ENCODE measurements around the gene FARS2.

The FARS2 gene

DNA sequence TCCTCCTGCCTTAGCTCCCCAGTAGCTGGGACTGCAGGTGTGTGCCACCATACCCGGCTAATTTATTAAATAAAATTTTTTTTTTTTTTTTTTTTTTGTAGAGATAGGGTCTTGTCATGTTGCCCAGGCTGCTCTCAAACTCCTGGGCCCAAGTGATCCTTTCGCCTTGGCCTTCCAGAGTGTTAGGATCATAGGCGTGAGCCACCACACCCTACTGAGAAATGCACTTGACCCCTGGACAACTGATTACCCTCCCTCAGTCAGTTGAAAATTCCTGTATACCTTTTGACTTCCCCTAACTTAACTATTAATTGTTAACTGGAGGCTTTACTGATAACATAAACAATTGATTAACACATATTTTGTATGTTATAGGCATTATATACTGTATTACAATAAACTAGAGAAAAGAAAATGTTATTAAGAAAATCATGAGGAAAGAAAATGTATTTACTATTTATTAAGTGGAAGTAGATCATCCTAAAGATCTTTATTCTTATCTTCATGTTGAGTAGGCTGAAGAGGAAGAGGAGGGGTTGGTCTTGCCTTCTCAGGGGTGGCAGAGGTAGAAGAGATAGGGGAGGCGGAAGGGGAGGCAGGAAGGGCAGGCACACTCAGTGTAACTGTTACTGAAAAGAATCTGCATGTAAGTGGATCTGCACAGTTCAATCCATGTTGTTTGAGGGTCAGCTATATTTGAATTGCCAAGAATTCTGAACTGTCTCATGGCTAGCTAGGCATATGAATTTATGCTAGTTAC, 104.3 kb downstream of the FARS2 start:
- in situ Hi-C loops (cut with HindIII; ENCODE audit: low sequenced_read_pairs), result no loop called here

GRCh38 chr6:5366941-5367340, 105.6 kb downstream of the FARS2 start:
- in situ Hi-C loops (cut with HindIII; ENCODE audit: low sequenced_read_pairs), result no loop called here

GRCh38 chr6:5367510-5367909, 106.2 kb downstream of the FARS2 start:
- in situ Hi-C loops (cut with HindIII; ENCODE audit: low sequenced_read_pairs), result no loop called here

- in situ Hi-C loops (cut with HindIII; ENCODE audit: low sequenced_read_pairs), result no loop called here
Measured at GRCh38 chr6:5373430-5373829, 112.1 kb downstream of the FARS2 start.

DNA sequence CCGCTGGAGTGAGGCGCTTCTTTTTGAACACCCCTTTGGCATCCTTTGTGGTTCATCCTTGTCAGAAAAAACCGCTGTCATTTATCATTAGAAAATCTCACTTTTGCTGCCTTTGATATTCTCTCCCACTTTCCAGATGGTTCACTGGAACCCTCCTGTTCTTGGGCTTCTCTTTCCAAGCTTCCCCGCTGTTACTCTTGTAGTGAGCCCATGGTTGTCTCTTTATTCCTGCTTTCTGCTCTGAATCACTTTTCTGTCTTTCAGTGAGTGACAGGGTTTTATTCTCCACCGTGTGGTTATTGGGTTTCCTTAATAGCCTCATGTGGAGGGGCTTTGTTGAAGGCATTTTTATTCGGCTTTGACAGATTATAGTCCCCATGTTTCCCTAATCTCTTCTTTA, 117.0 kb downstream of the FARS2 start:
- in situ Hi-C loops (cut with HindIII; ENCODE audit: low sequenced_read_pairs), result no loop called here

- in situ Hi-C loops (cut with HindIII; ENCODE audit: low sequenced_read_pairs), result no loop called here
Measured at GRCh38 chr6:5379647-5380242, 118.4 kb downstream of the FARS2 start.

DNA sequence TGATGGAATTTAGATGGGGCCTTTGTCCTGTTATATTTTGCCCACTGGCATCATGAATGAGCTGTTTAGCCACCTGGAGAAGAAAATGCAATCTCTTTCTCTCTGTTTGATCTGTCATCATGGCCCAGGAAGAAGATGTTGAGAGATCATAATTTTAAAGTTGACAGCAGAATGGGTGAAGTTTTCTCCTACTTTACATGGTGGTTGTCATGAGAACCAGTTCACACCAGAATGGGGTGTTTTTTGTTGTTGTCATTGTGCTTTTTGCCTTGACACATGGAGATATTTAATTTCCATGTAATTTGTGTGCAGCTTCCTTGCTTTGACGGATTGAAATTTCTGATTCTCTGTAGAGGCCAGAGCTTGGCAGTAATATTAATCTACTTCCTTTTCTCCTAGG, 122.5 kb downstream of the FARS2 start:
- in situ Hi-C loops (cut with HindIII; ENCODE audit: low sequenced_read_pairs), result no loop called here

- in situ Hi-C loops (cut with HindIII; ENCODE audit: low sequenced_read_pairs), result no loop called here
Measured at GRCh38 chr6:5384276-5384675, 123.0 kb downstream of the FARS2 start.

DNA sequence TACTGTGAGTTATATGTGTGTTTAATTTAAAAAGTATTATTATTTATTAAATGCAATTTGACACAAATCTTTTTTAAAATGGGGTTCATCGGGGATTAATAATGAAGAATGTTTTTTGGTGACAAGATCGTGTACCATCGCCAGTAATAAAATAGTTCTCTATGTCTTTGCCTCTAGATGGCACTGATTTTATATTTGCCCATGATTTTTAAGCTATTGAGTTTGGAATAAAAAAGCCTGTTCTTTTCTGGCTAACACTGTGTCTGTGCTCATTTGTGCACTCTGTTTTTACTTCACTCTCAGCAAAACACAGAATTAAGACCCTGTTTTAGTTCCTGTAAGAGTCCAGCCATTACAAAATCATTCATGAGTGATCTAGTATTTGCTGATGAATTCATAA, 127.0 kb downstream of the FARS2 start:
- in situ Hi-C loops (cut with HindIII; ENCODE audit: low sequenced_read_pairs), result no loop called here

DNA sequence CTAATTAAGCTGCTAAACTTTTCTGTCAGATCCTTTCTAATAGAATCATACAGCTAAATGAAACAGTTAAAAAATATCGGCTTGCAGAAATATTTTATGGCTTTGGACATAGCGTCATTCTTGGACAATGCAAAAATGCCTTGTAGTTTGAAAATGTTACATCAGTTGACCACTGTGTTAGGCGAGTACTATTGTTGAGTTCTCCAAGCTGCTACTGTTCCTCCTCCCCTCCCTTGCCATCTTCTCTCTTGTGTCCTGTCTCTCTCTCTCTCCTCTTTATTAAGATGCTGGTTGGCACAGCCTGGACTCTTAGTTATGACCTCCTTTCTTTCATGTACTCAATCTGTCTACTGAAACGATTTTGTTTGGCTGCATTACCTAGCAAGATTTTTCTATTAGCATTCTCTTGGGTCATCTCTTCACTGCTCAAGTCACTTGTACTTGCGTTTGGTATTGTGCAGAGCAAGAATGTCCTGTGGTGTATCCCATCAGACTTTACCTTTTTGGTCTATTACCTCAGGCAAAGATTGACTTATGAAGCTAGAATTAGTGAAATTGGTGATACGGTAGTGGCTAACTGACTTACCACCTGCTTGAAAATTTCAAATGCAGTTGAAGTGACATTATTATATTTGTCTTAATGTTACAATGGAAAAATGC, 127.9 kb downstream of the FARS2 start:
- in situ Hi-C loops (cut with HindIII; ENCODE audit: low sequenced_read_pairs), result no loop called here

GRCh38 chr6:5390177-5390576, 128.9 kb downstream of the FARS2 start:
- in situ Hi-C loops (cut with HindIII; ENCODE audit: low sequenced_read_pairs), result no loop called here

DNA sequence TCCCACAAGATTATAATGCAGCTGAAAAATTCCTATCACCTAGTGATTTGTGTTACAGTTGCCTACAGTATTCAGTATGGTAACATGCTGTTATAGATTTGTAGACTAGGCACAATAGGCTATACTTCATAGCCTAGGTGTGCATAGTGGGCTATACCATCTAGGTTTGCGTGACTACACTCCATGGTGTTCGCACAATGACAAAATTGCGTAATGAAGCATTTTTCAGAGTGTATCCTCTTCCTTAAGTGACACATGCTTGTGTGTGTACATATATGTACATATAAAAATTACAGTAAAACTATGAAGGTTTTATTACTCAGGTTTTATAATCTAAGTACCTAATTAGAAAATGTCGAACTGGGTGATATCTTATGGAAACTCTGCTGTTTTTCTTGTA, 133.0 kb downstream of the FARS2 start:
- in situ Hi-C loops (cut with HindIII; ENCODE audit: low sequenced_read_pairs), result no loop called here

DNA sequence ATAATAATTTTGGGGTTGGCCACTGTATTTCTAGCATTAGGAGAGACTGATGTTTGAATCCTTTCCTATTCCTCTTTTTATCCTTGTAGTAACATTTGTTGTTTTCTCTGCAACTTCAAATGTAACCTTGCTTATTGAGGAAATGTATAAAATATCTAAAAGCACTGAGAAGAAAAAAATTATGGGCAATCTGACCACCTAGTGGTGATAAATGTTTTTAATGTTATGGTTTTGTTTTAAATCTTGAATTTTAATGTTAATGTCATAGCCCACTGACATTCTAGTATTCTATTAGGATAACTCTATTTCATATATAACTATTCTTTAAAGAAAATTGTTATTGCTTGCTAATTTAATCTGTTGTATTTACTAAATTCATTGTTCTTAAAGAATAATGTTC, 134.4 kb downstream of the FARS2 start:
- in situ Hi-C loops (cut with HindIII; ENCODE audit: low sequenced_read_pairs), result no loop called here

GRCh38 chr6:5398530-5398929, 137.2 kb downstream of the FARS2 start:
- in situ Hi-C loops (cut with HindIII; ENCODE audit: low sequenced_read_pairs), result no loop called here

DNA sequence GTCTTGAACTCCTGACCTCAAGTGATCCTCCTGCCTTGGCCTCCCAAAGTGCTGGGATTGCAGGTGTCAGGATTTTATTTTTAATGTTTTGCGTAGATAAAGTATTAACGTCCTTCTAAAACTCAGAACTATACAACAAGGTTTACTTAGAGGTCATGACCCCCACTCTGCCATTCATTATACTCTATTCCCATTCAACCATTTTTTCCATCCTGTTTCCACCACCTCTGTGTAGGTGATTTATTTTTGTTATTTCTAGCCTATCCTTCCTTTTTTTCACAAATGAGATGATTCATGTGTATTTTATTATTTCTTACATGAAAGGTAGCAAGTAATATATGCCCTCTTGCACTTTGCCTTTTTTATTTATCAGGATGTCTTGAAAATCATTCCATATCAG, 138.1 kb downstream of the FARS2 start:
- in situ Hi-C loops (cut with HindIII; ENCODE audit: low sequenced_read_pairs), result no loop called here

- in situ Hi-C loops (cut with HindIII; ENCODE audit: low sequenced_read_pairs), result no loop called here
Measured at GRCh38 chr6:5401845-5402738, 140.8 kb downstream of the FARS2 start.

- in situ Hi-C loops (cut with HindIII; ENCODE audit: low sequenced_read_pairs), result no loop called here
Measured at GRCh38 chr6:5403076-5403475, 141.8 kb downstream of the FARS2 start.

DNA sequence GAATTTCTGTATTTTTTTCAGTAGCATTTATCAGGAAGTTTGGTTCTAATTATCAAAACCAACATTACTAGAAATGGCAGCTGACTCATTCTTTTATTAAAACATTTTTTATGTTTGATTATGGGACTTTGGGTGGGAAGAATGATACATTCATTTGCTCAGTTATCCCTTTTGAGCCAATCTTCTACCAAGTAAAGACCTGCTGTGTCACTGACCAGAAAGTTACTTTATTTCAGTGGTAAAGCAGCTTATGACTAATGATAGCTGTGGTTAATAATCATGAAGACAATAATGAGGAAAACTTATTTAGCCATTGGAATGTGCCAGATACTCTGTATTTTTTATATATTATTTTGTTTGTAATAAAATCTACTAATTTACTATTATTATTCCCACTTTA, 142.3 kb downstream of the FARS2 start:
- in situ Hi-C loops (cut with HindIII; ENCODE audit: low sequenced_read_pairs), result no loop called here

GRCh38 chr6:5405976-5406375, 144.7 kb downstream of the FARS2 start:
- in situ Hi-C loops (cut with HindIII; ENCODE audit: low sequenced_read_pairs), result no loop called here

- in situ Hi-C loops (cut with HindIII; ENCODE audit: low sequenced_read_pairs), result no loop called here
Measured at GRCh38 chr6:5411414-5411813, 150.1 kb downstream of the FARS2 start.

- in situ Hi-C loops (cut with HindIII; ENCODE audit: low sequenced_read_pairs), result no loop called here
Measured at GRCh38 chr6:5412017-5412416, 150.7 kb downstream of the FARS2 start.
